Measurements from ENCODE around the gene IGFBP6.
A peak's percentile ranks its signal among the peaks of the same experiment; 100 is the strongest.

Gene IGFBP6

DNA sequence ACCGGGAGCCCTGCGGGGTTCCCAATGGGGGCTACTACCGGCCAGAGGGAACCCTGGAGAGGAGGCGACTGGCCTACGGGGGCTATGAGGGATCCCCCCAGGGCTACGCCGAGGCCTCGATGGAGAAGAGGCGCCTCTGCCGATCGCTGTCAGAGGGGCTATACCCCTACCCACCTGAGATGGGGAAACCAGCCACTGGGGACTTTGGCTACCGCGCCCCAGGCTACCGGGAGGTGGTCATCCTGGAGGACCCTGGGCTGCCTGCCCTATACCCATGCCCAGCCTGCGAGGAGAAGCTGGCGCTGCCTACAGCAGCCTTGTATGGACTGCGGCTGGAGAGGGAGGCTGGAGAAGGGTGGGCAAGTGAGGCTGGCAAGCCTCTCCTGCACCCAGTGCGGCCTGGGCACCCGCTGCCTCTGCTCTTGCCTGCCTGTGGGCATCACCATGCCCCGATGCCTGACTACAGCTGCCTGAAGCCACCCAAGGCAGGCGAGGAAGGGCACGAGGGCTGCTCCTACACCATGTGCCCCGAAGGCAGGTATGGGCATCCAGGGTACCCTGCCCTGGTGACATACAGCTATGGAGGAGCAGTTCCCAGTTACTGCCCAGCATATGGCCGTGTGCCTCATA is 37.9 kb upstream of the IGFBP6 start:
- DNase-seq: no peak

GRCh38 chr12:53060064-53060720 is 37.3 kb upstream of the IGFBP6 start:
- DNase-seq: no peak

- DNase-seq: no peak
Measured at GRCh38 chr12:53060721-53061276, 36.7 kb upstream of the IGFBP6 start.

DNA sequence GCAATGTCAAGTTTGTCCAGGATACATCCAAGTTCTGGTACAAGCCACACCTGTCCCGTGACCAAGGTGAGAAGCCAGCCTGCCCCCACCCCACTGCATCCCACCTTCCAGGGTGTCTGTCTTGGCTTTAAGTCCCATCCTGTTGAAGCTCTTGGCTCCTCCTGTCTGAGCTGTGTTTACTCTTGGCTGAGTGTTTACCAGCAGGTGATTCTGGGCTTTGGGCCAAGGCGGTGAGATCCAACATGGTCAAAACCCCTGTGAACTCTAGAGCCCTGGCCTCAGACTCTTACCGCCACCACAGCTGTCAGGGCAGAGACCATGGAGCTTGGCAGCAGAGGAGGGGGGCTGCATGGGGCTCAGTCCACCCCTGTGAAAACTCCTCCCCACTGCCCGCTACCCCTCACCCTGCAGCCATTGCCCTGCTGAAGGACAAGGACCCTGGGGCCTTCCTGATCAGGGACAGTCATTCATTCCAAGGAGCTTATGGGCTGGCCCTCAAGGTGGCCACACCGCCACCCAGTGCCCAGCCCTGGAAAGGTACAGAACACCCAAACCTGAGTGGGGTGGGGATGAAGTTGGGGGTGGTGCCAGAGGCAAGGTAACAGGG is 36.0 kb upstream of the IGFBP6 start:
- no peak for DNase-seq

- DNase-seq: no peak
Measured at GRCh38 chr12:53062011-53062961, 35.2 kb upstream of the IGFBP6 start.

GRCh38 chr12:53062977-53063707 is 34.3 kb upstream of the IGFBP6 start:
- no peak for DNase-seq

DNA sequence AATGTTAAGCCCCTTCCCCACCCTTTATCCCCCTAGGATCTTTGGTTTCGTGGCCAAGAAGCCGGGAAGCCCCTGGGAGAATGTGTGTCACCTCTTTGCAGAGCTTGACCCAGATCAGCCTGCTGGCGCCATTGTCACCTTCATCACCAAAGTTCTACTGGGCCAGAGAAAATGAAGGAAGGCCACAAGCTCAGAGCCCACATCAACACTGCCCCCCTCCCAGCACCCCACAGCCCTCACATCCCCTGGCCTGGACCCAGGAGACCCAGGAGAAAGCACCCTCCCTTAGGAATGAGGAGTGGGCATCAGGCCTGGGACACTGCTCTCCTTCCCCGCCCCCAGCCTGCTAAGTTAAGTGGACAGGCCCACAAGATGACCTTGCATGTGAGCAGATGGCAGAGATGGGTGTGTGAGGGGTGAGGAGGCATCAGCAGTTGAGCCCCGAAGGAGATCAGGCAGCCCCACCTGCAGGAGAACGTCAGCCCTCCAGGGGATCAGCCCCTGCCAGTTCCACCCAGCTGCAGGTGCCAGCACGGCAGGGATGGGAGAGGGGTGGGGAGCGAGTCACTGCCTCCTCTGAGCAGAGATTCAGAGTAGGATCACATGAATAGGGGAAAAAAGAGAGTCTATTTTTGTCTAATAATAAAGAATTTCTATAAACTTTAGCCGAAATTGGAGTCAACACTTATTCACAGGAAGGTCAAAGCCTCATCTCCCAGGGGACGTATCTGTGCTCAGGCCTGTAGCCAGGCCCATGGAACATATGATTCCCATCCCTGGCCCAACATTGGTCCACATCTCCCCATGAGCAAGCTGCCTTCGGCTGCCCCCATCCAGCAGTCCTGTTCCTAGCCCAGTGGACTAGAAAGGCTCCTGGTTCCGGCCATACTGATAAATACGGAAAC is 33.5 kb upstream of the IGFBP6 start:
- no peak for DNase-seq

- no peak for DNase-seq
Measured at GRCh38 chr12:53064613-53065436, 32.6 kb upstream of the IGFBP6 start.

DNA sequence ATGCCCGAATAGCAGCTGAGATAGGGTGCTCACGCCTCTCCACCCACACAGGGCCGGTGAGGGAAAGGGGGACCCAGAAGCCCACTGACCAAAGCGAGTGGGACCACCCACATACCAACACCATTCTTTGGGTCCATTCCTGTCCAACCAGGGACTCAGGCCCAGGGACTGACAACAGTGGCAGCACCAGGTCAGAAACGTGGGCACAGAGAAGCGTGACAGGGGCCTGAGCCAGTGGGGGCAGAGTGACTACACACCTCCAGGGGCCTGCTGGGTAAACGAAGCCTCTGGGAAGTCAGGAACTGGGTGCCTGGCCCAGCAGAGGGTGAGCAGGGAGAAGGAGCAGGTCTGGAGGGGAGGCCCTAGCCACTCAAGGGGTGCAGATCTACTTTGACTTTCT is 32.0 kb upstream of the IGFBP6 start:
- no peak for DNase-seq

DNA sequence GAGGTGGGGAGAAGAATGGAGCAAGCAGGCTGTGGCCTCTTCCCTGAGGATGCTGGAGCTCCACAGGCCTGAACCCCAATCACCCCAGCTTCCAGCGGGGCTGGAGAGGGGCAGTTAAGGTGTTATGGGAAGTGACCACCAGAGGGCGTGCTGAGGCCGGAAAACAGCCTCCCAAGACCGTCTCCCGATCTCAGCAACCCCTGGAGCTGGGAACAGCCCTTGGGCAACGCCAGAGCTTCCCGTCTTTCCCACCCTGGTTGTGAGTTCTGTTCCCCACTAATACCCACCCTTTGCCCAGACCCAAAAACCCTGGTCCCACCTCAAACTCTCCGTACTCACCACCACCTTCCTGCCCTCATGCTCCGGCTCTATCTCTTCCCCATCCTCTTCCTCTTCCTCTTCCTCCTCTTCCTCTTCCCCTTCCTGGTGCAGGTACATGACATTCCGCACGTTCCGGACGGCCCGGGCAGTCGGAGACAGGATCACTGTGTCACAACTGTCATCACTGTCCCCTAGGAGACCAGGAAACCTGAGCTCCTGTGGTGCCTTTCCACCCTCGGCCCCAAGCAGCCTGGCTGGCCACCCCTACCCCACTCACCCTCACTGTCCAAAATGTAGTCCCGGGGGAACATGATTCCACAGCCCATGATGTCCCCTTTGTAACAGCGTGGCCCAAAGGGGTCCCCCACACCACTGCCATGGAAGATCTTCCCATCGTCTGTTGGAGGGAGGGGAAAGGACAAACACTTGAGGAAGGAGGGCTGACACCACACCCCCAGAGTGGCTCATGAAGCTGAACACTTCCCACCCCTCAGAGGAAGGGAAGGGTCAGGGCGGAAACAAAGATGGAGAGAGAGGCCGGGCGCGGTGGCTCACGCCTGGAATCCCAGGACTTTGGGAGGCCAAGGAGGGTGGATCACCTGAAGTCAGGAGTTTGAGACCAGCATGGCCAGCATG is 31.2 kb upstream of the IGFBP6 start:
- DNase-seq: peak; percentile 88

GRCh38 chr12:53067074-53067992 is 30.1 kb upstream of the IGFBP6 start:
- no peak for DNase-seq

DNA sequence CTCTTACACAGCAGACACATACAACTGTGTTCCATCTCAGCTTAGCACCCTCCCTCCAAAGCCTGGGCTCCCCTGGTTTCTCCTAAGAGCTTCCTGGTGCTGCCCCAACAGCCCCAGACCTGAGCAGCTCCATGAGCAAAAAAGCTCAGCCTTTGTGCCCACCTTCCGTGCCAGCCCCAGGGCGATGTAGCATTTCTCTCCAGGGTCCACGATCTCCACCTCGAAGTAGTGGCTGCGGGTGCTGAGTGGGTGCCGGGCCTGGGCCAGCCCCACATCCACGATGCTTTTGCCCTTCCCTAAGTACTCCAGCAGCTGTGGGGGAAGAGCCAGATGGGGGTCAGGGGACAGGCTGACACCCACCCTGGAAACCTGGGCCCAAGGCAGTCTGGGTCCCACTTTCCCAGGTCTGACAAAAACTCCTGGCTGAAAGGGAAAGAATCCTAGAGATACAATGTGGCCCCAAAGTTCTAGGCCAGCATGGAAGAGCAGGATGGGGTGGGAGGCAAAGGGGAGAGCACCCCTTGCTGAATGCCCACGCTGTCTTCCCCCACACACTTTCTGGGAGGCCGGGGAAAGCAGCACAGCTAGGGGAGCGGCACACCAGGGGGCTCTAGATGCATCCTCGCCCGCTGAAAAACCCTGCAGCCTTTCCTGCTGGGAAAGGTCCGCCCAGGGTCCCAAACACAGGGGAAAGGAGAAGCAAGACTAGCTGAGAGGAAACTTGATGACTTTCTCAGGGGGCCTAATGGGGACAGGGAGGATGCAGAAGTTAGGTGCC is 29.3 kb upstream of the IGFBP6 start:
- no peak for DNase-seq

GRCh38 chr12:53068811-53069585 is 28.5 kb upstream of the IGFBP6 start:
- no peak for DNase-seq

GRCh38 chr12:53069621-53070410 is 27.7 kb upstream of the IGFBP6 start:
- no peak for DNase-seq

GRCh38 chr12:53070877-53071492 is 26.5 kb upstream of the IGFBP6 start:
- DNase-seq: no peak
